HUDEP-2 (cell line): ENCODE results near the gene ZNF236.

Source experiments
- DNase-seq, 76 experiments: peaks; one replicate each; lab custom pipeline; 2025; ENCODE audit not compliant: unreplicated experiment in 76 of 76; lab: John Stamatoyannopoulos, UW

The ZNF236 gene

DNA sequence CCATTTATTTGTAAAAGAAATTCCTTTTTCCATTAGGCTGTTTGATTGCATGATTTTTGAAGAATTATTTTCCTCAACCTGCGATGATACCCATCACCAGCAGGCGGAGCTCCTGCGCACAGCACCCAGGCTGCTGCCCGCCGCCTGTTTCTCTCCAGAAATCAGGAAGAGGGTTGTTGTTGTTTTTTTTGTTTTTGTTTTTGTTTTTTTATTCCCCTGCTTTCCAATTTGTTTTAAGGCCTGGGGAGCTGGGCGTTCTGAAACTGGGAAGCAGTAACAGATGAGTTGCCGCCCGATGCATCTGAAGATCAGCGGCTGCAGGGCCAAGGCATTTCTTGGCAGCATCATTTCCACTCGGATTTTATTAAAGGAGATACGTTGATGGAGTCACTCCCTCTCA lies 178.2 kb downstream of the ZNF236 start:
- peak in 38 of 76 experiments; percentile 3 to 57 (median 23) for DNase-seq

GRCh38 chr18:77001041-77001440 lies 178.7 kb downstream of the ZNF236 start:
- no peak for DNase-seq

GRCh38 chr18:77001979-77002378 lies 179.6 kb downstream of the ZNF236 start:
- no peak for DNase-seq

GRCh38 chr18:77002496-77002895 lies 180.1 kb downstream of the ZNF236 start:
- DNase-seq, result no peak

GRCh38 chr18:77003316-77003715 lies 181.0 kb downstream of the ZNF236 start:
- DNase-seq, result no peak

GRCh38 chr18:77004555-77005380 lies 182.4 kb downstream of the ZNF236 start:
- no peak for DNase-seq

DNA sequence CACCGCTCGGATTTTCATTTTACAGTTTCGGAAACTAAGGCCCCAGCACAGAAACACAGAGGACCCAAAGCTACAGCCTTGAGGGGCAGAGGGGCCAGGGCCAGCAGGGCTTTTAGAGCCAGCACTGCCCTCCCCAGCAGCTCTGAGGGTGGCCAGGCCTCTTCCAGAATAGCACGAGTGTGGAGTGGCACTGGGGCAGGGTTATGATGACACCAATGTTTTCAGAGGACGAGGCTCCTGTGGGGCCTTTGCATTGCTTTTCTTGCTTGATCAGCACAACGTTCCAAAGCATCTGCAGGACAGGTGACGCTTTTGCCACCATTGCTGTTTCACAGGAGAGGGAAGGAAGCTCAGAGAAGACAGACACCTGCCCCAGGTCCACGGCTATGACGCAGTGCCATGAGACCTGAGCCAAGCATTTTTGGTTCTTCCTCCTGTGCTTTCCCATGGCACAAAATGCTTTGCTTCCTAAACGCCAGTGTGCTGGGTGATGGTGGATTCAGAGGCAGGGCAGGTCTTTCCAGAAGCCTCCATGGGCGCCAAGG lies 183.4 kb downstream of the ZNF236 start:
- DNase-seq, result no peak

- no peak for DNase-seq
Measured at GRCh38 chr18:77006305-77007175, 184.2 kb downstream of the ZNF236 start.

GRCh38 chr18:77007251-77007650 lies 184.9 kb downstream of the ZNF236 start:
- DNase-seq, result no peak

DNA sequence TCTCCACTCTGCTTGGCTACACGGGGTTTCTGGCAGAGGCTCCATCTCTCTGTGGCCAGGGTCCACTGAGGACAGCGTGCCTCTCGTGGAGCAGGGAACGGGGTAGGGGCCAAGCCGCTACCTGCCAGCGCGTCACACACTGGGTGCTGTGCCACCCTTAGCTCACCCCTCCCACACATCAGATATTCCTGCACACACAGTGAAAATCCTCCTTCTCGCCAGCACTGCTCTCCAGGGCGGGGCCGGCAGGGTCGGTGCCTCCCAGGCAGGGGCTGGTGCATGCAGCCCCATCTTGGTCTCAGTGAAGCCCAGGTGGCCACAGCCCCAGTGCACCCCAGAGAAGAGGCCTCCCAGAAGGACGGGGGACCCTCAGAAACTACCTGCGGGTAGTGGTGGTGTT lies 185.6 kb downstream of the ZNF236 start:
- no peak for DNase-seq

DNA sequence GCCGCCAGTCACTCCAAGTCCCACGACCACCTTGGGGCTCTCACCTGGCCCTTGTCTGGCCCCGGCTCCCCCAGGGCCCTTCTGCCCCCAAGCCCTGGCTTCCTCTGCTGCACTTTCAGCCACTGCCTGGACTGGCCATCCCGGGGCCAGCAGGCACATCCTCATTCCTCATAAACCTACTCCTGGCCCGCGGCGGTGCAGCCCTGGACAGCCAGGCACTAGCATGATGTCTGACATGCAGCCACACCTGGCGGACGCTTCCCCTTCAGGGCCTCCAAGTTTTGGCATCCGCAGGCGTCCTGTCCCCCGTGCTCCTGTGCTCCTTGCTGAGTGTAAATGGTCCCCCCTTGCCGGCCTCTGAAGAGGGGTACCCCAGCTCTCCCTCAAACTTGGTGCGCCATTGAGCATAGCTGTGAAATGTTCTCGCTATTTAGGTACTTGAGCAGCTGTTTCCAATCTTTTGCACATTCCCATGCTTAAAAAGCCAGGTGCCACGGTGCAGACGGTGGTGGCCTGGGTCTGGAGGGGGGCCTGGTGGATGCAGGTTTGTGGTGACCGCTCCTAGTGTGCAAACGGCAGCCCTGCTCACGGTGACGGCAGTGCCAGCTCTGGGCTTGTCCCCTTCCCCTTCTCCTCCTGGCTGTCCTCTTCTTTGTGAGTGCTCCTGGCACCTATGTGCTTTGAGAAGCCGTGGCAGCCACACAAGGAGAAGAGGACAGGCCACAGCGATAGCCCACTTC lies 186.4 kb downstream of the ZNF236 start:
- DNase-seq, result no peak

DNA sequence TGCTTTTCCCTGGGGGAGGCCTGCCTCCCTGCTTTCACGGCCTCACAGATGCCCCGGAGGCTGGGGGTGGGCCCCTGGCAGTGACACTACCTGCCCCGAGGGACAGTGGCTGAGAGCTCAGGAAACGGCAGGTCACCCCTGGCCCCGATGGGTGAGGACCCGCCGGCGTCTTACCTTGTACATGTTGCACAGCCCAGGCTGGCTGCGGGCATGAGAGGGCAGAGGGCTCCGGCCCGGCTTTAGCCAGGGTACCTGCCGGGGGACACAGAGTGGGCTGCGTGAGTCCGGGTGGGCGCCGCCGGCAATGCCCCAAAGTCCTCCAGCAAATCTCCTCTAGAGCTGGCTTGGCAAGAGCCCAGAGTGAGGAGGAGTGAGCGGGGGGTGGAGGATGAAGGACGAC lies 187.3 kb downstream of the ZNF236 start:
- no peak for DNase-seq

DNA sequence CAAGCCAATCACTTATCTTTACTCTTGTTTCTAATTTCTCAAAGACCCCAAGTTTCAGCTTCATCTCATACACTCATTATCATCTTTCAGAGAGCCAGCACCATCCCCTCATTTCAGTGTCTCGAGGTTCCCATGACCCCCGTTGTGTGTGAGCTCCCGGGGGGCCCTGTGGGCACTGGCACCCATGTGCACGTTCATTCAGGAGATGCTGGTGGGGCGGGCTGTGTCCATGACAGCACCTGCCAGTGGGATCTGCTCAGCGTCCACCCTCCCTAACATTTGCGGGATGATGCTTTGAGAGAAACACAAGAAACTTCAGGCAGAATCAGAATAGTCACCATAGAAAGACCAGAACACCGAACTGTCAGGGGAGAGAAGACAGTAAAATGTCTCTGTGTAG lies 189.8 kb downstream of the ZNF236 start:
- DNase-seq, result no peak

- no peak for DNase-seq
Measured at GRCh38 chr18:77012806-77013541, 190.6 kb downstream of the ZNF236 start.

DNA sequence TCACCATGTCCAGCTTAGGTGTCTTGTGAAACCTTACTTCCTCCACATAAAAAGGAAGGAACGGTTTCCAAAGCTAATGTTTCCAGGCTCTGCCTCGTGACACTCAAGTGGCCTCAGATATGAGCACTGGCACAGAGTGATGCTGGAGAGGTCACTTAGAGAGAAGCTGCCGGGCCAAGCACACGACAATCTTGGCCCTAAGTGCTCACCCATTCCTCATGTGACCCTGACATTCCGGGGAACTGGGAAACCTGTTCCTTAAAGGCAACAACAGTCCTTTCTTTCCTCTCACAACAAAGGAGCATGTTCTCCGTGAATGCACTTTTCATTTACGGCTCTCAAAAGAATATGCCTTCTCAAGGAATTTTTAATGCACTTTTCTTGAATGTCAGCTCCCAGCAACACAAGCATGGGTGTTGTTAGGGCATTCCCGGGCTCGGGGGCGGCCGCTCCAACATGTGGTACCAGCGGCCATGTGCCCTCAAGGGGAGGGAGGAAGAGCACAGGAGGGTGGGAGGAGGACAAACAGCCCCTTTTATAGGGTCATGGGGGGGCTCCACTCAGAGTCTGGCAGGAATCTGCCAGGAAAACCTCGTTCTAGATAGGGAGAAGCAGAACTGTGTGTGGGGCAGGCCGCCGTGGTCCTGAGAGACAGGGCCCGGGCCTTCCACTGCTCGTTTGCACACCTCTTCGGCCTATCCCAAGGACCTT lies 191.6 kb downstream of the ZNF236 start:
- no peak for DNase-seq

GRCh38 chr18:77014538-77014937 lies 192.2 kb downstream of the ZNF236 start:
- DNase-seq, result no peak

- DNase-seq, result no peak
Measured at GRCh38 chr18:77015169-77015568, 192.8 kb downstream of the ZNF236 start.

- no peak for DNase-seq
Measured at GRCh38 chr18:77015771-77016710, 193.7 kb downstream of the ZNF236 start.
